HTR-8/SVneo (cell line): ENCODE data around the gene B4GALT5.

Experiments used
- DNase-seq: peaks from one replicate; pipeline ENCODE4 v3.0.0; 2011; ENCODE audit warnings: low spot score, mixed read lengths; ENCODE audit not compliant: insufficient read length
- FAIRE-seq: peaks from 2 replicates; lab custom pipeline; 2011; peaks lifted over from hg19 to GRCh38; lab: Jason Lieb, UNC

B4GALT5 gene

GRCh38 chr20:49664612-49665313 lies 48.9 kb downstream of the B4GALT5 start:
- FAIRE-seq, result no peak

GRCh38 chr20:49663112-49663511 lies 50.6 kb downstream of the B4GALT5 start:
- no peak for FAIRE-seq
- DNase-seq, result no peak

More at GRCh38 chr20:49664612-49665313, 48.9 kb downstream of the B4GALT5 start:
- DNase-seq, result no peak

- peak; percentile 74 for FAIRE-seq
Measured at GRCh38 chr20:49661560-49662329, 51.9 kb downstream of the B4GALT5 start.

GRCh38 chr20:49660912-49661311 lies 52.8 kb downstream of the B4GALT5 start:
- DNase-seq, result no peak
- FAIRE-seq, result no peak

More at GRCh38 chr20:49661560-49662329, 51.9 kb downstream of the B4GALT5 start:
- DNase-seq, result no peak

GRCh38 chr20:49659056-49659455 lies 54.6 kb downstream of the B4GALT5 start:
- FAIRE-seq (peak; percentile 28), DNase-seq (no peak)

DNA sequence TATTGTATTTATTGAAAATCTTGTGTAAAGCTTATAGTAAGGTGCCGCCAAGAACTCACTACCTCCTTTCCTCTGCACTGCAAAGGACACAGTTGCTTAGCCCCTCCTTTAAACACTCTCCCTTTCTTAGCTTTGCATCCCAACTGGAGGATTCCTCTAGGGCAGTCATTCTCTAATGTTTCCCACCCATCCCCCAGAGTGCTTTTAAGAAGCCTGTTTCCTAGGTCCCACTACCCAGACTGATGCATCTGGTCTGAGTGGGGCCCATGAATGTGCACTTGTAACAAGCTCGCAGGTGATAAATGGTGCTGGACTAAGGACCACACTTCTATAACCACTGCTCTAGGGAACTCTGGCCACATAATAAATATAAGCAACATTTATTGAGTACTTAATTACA lies 55.2 kb downstream of the B4GALT5 start:
- DNase-seq (no peak), FAIRE-seq (no peak)

DNA sequence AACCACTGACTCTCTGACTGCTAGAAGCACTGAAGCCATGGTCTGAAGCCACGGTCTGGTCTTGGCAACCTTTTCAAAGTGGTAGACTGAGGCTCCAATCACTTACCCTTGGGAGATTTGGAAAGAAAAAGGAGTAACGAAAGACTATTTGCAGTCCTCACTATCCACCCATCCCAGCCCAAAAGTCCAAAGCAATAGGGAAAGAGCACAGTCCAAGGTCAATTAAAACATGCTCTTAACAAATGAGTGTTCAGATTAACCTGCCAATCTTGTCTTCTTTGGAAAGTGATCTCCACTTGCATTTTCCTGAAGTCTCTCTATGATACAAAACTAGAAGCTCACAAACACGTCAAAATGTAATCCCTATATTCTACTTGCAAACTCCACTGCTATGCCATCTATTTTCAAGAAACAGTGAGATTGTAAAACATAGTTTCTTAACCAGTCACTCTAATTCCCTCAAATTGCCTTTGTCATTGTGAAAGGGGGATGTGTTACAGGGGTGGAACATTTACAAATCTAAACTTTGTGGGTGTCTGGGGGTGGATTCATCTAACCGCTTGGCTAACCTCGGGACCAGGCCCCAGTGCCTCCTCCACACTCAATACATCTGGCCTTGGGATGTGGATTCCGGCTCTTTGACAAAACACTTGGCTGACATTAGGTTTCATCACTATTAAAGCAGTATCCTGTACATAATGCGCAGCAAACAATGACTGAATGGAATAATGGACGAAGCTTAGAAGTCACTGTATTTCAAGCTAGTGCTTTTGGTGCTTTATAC lies 56.4 kb downstream of the B4GALT5 start:
- peak; percentile 55 for FAIRE-seq
- DNase-seq, result no peak

DNA sequence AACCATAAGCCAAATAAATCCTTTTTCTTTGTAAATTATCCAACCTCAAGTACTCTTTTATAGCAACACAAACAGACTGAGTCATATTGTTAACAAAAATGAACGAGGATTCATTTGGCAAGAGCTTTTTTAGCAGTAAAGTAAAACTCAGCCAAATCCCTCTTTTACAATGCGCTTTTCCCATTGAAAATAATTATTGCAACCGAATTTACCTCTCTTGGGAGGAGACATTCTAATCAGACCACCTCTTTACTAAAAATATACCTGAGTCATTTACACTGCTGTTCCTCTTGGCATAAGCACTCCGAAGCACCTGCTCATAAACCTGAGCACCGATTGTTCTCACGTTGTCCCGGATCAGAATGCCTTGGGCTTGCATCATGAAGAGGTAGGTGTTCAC lies 57.4 kb downstream of the B4GALT5 start:
- DNase-seq (no peak), FAIRE-seq (no peak)

- DNase-seq (no peak), FAIRE-seq (peak; percentile 51)
Measured at GRCh38 chr20:49653925-49654434, 59.7 kb downstream of the B4GALT5 start.

GRCh38 chr20:49649672-49650071 lies 64.0 kb downstream of the B4GALT5 start:
- DNase-seq (no peak), FAIRE-seq (no peak)

DNA sequence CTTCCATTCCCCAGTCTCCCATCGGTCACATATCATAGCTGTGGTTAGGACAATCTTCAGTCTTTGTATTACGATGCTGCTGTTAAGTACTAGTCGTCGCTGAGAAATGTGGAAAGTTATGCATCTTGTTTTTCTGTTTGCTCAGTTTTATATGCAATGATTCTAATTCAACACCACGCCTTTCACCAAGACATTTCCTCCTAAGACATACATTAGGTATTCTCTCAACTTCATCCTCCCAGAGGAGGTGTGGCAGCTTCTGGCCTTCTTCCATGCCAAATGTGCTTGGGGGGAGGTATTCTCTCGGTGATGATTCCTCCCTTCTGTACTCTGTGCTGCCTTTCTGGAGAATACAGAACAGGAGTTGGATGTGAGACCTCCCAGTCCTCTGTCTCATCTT lies 66.1 kb downstream of the B4GALT5 start:
- DNase-seq, result no peak
- peak; percentile 93 for FAIRE-seq

DNA sequence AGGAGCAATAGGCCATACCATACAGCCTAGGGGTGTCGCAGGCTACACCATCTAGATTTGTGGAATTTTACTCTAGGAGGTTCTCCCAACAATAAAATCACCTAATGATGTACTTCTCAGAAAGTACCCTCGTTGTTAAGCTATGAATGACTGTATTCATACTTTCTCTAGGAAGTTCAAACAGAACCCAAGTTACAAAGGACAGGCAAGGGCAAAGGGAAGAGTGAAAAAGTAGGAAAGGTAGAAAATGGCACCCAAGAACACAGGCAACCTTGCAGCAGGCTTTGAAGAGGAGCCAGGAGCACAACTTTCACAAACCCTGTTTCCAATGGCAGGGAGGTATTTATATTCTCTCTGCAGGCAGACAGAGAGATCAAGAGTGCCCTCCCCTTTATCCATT lies 67.2 kb downstream of the B4GALT5 start:
- no peak for FAIRE-seq
- DNase-seq, result no peak

- DNase-seq (no peak), FAIRE-seq (no peak)
Measured at GRCh38 chr20:49646126-49646525, 67.6 kb downstream of the B4GALT5 start.

DNA sequence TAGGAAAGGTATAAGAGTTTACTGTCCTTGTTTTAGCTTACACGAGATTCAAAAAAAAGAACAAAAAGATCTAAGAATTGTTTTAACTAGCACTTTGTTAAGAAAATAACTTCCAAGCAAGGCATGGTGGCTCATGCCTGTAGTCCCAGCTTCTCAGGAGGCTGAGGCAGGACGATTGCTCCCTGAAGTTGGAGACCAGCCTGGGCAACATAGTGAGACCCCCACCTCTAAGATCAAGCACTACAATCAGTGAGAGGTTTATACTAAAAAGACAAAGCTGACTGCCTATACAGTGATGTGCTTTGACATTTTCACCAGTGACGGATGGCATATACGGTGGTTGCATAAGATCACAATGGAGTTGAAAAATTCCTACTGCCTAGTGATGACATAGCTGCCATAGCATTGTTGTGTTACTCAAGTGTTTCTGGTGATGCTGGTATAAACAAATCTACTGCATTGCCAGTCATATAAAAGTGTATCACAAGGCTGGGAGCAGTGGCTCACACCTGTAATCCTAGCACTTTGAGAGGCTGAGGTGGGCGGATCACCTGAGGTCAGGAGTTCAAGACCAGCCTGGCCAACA lies 68.6 kb downstream of the B4GALT5 start:
- FAIRE-seq (peak; percentile 63), DNase-seq (no peak)

- FAIRE-seq, result peak; percentile 52
- no peak for DNase-seq
Measured at GRCh38 chr20:49642816-49643215, 70.9 kb downstream of the B4GALT5 start.

DNA sequence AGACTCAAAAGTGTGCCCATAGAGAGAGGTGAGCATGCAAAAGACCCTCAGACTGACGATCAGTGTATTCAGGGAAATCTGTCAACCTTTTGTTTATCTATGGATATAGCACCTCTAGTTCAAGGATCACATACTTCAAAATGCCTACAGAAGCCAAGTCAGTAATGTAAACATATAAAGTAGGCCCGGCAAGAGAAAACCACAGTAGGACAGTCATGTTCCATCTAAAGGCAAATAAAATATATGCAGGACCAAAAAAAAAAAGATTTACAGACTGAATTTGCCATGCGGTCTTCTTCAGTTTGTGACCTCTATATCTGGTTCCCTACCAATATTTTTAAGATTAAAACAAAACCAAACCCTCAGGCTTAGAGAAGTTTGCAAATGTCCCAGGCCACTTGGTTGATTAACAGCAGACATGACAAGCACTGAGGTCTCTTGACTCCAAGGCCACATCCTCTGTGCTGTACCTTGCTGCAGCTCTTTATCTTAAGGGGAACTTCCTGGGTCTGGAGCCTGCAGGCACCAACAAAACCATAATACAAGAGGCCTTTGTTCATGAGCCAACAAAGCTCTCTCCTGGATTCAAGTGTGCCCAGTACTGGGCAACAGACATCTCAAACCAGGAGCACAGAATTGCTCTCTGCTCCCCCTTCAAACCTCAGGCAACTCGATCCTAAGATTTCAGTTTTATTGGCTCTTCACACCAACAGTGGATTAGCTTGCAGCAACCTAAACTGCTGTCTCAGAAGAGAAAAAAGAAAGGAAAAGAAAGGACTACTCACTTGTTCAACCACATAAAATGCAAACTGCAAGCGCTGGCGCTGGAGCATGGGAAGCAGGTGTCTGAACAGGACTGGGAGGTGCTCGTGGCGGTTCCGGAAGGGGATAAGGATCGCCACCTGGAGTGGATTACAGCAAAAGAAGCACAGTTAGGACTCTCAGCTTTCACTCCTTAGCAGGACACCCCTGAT lies 71.7 kb downstream of the B4GALT5 start:
- FAIRE-seq, result no peak
- DNase-seq, result no peak

GRCh38 chr20:49637046-49637637 lies 76.5 kb downstream of the B4GALT5 start:
- FAIRE-seq (no peak), DNase-seq (no peak)

GRCh38 chr20:49636447-49636846 lies 77.2 kb downstream of the B4GALT5 start:
- no peak for DNase-seq
- FAIRE-seq, result no peak

DNA sequence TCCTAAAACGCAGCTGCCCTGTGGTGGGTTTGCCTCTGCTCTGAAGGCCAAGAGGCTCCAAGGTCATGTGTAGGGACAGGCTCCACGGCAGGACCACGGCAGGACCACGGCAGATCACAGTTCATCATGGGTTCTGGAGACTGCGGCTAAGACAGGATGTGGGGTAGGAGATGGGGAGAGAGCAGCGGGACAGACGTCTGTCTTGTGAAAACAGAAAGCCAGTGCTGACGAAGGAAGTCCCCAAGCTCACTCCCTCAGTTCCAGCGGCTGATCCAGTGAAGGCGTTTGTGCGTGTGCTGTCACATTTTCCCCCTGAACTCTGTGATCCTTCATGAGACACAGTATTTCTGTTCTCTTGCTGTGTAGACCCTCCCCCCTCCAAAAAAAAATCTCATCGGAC lies 77.8 kb downstream of the B4GALT5 start:
- FAIRE-seq, result no peak
- no peak for DNase-seq
